Endodermal cell (in vitro differentiated cells): Measurements from ENCODE around the gene PCCA. TPM values are rescaled to one million over a fixed set of nuclear protein-coding genes. Genes with fewer than 3 reads are reported as not detected.

Experiments
- DNase-seq: peaks from one replicate; pipeline ENCODE4 v3.0.0-alpha.2; 2017
- H3K27ac ChIP-seq: 2 replicates; pipeline ENCODE4 v1.5.1; 2013; ENCODE audit warnings: mild to moderate bottlenecking, low read depth, low read length, moderate library complexity
- H3K27me3 ChIP-seq: 2 replicates; pipeline ENCODE4 v1.6.1; 2013; ENCODE audit warnings: mild to moderate bottlenecking, low read length, moderate library complexity; ENCODE audit not compliant: insufficient read depth, control insufficient read depth, poor library complexity, severe bottlenecking
- H3K36me3 ChIP-seq: 2 replicates; pipeline ENCODE4 v1.7.0; 2013; ENCODE audit warnings: mild to moderate bottlenecking, low read length, moderate library complexity; ENCODE audit not compliant: control insufficient read depth, insufficient read depth
- H3K4me1 ChIP-seq: one replicate; pipeline ENCODE4 v1.7.0; 2013; ENCODE audit warnings: low read length; ENCODE audit not compliant: control insufficient read depth, insufficient read depth
- H3K4me3 ChIP-seq: 2 replicates; pipeline ENCODE4 v1.5.1; 2013; ENCODE audit warnings: mild to moderate bottlenecking, low read length, moderate library complexity
- H3K9ac ChIP-seq: 2 replicates; pipeline ENCODE4 v1.6.1; 2013; ENCODE audit warnings: mild to moderate bottlenecking, low read length, moderate library complexity; ENCODE audit not compliant: poor library complexity, severe bottlenecking; ENCODE audit errors: extremely low read depth
- H3K9me3 ChIP-seq: 2 replicates; pipeline ENCODE4 v1.6.1; 2013; ENCODE audit warnings: mild to moderate bottlenecking, low read length, moderate library complexity; ENCODE audit not compliant: control insufficient read depth
- H3K27ac Mint-ChIP-seq: 2 replicates; pipeline ENCODE4 v1.8.0; 2020; ENCODE audit warnings: mixed read lengths
- H3K27me3 Mint-ChIP-seq: 2 replicates; pipeline ENCODE4 v1.8.0; 2021; ENCODE audit warnings: mild to moderate bottlenecking, mixed read lengths; ENCODE audit not compliant: insufficient read depth
- H3K36me3 Mint-ChIP-seq: 2 replicates; pipeline ENCODE4 v1.8.0; 2020; ENCODE audit warnings: low read depth, mixed read lengths
- H3K4me1 Mint-ChIP-seq: 2 replicates; pipeline ENCODE4 v1.8.0; 2020; ENCODE audit warnings: mixed read lengths
- H3K4me3 Mint-ChIP-seq: 2 replicates; pipeline ENCODE4 v1.8.0; 2020; ENCODE audit warnings: mild to moderate bottlenecking, moderate library complexity, mixed read lengths
- H3K9me3 Mint-ChIP-seq: 2 replicates; pipeline ENCODE4 v1.8.0; 2020; ENCODE audit warnings: mild to moderate bottlenecking, mixed read lengths
- WGBS, 2 experiments: methylation state at CpG; one replicate each; pipeline versions ENCODE4 v1.1.5 to v1.1.7; 2013; ENCODE audit warnings: missing lambda C conversion rate in 2 of 2, mixed read lengths in 1 of 2; ENCODE audit not compliant: insufficient coverage in 1 of 2, insufficient read length in 1 of 2; 5-methylcytosine and 5-hydroxymethylcytosine counted together
- total RNA-seq, 2 donors: library from RNA; stranded (reverse); fragmentation: NEBNext Ultra II Directional in 1 of 2; extraction: Animal tissue kit (Norgen Biotek cat#: 25700) in 1 of 2; gene quantifications; 2 replicates in 1 of 2; 3 replicates in 1 of 2; pipeline ENCODE4 v1.2.1, GENCODE V29; 2021
- TF ChIP-seq, protein P1 (sequence below): fragments of 200-600 bp; sonication (generic); conservative IDR thresholded peaks from 2 replicates; pipeline ENCODE4 v1.5.0; 2021; ENCODE audit warnings: antibody characterized with exemption, mild to moderate bottlenecking

PCCA gene
- total RNA-seq, 2 donors from 2014 or later = 60.2 to 67.2 TPM

DNA sequence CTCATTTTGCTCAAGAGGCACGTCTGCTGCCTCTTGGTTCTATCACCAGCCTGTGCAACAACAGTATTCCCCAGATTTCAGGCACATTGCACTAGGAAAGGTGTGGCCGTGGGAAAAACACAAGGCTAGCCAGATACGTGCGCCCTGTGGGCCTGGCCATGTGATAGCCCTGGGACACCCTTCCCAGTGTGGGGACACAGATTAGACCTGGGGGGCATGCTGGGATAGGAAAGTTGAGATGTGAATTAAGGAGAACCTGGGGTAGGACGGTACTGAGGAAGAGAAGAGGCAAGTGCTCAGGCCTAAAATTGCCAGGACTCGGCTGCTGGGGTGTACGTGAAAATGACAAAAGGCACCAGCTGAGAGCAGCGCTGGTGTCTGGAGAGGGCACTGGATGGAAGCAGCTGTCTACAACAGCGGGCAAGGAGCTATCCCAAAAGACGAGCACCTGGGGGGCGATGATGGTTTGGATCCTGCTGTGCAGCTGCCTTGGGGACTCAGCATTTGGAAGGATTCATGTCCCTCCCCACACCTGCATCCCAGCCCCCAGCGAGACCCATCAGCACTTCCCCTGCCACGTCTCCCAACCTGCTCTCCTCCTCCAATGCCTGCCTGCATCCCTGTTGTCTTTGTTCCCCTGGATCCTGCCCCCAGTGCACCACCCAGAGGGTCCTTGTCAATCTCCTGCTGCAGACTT, 445.4 kb downstream of the PCCA start:
- no peaks in the 10 kb centered on the region for H3K27me3 ChIP-seq
- H3K9ac ChIP-seq = no peak overlapping the region
- peak; percentile 33 for DNase-seq
- no peaks in the 10 kb centered on the region for H3K27me3 Mint-ChIP-seq
- WGBS, 2 experiments = 94 to 95% methylated on average over 8 to 13 of the region's 13 CpGs
- peaks cover 22% of the 10 kb centered on the region for H3K36me3 Mint-ChIP-seq
- TF ChIP-seq, protein P1, sequence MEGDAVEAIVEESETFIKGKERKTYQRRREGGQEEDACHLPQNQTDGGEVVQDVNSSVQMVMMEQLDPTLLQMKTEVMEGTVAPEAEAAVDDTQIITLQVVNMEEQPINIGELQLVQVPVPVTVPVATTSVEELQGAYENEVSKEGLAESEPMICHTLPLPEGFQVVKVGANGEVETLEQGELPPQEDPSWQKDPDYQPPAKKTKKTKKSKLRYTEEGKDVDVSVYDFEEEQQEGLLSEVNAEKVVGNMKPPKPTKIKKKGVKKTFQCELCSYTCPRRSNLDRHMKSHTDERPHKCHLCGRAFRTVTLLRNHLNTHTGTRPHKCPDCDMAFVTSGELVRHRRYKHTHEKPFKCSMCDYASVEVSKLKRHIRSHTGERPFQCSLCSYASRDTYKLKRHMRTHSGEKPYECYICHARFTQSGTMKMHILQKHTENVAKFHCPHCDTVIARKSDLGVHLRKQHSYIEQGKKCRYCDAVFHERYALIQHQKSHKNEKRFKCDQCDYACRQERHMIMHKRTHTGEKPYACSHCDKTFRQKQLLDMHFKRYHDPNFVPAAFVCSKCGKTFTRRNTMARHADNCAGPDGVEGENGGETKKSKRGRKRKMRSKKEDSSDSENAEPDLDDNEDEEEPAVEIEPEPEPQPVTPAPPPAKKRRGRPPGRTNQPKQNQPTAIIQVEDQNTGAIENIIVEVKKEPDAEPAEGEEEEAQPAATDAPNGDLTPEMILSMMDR = no peak
- H3K27ac ChIP-seq = no peak overlapping the region
- H3K4me1 ChIP-seq = no peaks in the 10 kb centered on the region
- peaks cover 15% of the 10 kb centered on the region for H3K4me1 Mint-ChIP-seq
- peaks cover 19% of the 10 kb centered on the region for H3K36me3 ChIP-seq
- no peaks in the 10 kb centered on the region for H3K9me3 ChIP-seq
- H3K9me3 Mint-ChIP-seq = no peaks in the 10 kb centered on the region
- no peak overlapping the region for H3K4me3 Mint-ChIP-seq
- H3K4me3 ChIP-seq = no peak overlapping the region
- no peak overlapping the region for H3K27ac Mint-ChIP-seq

DNA sequence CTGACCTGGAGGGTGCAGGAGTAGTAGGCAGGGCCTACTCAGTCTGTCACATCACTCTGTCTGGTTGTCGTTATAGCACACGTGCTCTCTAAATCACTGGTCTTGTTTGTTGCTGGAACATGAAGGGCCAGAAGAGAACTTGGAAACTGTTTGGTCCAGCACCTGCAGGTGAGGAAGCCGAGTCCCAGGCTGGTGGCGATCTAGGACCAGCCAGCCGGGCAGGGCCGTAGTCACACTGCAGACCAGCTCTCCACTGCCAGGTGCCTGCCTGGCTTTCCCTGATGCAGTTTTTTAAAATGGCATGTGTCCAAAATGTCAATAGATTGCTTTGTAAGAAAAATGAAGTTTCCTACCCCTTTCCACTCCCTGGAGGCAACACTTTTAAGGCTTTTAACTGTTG, 446.0 kb downstream of the PCCA start:
- peaks cover 17% of the 10 kb centered on the region for H3K36me3 Mint-ChIP-seq
- Histone ChIP-seq H3K27ac (no peak overlapping the region), H3K9ac (no peak overlapping the region), H3K4me1 (no peaks in the 10 kb centered on the region), H3K27me3 (no peaks in the 10 kb centered on the region), H3K4me3 (no peak overlapping the region), H3K36me3 (peaks cover 14% of the 10 kb centered on the region), H3K9me3 (no peaks in the 10 kb centered on the region)
- DNase-seq = no peak
- H3K4me1 Mint-ChIP-seq = peaks cover 14% of the 10 kb centered on the region
- no peak overlapping the region for H3K4me3 Mint-ChIP-seq
- TF ChIP-seq, protein P1 = no peak
- H3K9me3 Mint-ChIP-seq = no peaks in the 10 kb centered on the region
- no peaks in the 10 kb centered on the region for H3K27me3 Mint-ChIP-seq
- H3K27ac Mint-ChIP-seq = no peak overlapping the region
- WGBS, 2 experiments = 92 to 95% methylated on average over 5 to 6 of the region's 6 CpGs

DNA sequence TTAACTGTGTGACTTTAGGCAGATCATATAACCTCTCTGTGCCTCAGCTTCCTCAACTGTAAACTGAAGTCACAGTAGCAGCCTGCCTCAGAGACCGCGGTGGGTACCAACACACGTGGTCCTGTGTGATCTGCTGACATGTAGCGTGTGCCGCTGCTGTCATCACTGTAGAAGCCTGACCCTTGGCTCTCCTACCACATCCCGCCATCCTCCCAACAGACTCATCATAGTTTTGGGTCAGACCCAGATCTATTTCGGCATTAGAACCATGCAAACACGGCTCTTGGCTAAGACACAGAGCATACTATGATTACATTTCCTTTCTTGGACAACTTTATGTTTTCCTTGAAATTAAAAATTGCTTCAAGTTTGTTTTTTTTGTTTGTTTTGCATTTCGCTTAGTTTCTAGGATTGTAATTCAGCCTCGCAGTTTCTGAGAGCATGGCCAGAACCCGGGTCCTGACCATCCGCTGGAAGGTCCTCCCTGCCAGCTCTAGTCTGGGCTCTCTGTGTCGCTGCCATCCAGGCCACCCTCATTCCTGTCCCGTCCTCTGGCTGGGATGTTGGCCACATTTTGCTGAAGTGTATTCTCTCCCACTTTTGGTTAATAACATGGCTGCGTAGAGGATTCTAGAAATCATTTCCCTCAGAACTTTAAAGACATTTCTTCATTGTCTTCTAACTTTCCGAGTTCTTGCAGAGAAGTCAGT, 446.7 kb downstream of the PCCA start:
- no peaks in the 10 kb centered on the region for H3K27me3 ChIP-seq
- no peak overlapping the region for H3K4me3 ChIP-seq
- Mint-ChIP-seq H3K27me3 (no peaks in the 10 kb centered on the region), H3K27ac (no peak overlapping the region), H3K9me3 (no peaks in the 10 kb centered on the region), H3K4me1 (peaks cover 15% of the 10 kb centered on the region), H3K4me3 (no peak overlapping the region), H3K36me3 (peaks cover 11% of the 10 kb centered on the region)
- peaks cover under 1% of the 10 kb centered on the region for H3K4me1 ChIP-seq
- WGBS, 2 experiments = 94 to 99% methylated on average over 16 of the region's 16 CpGs
- H3K9ac ChIP-seq = no peak overlapping the region
- peaks cover 11% of the 10 kb centered on the region for H3K36me3 ChIP-seq
- no peak overlapping the region for H3K27ac ChIP-seq
- DNase-seq = no peak
- H3K9me3 ChIP-seq = no peaks in the 10 kb centered on the region
- TF ChIP-seq, protein P1 = no peak
